HG02759 (cell line): ENCODE data around the gene CCNY.

Experiments used
- ATAC-seq: cut with Tn5 transposase; IDR thresholded peaks from one replicate; pipeline ENCODE4 v1.9.1; 2021; ENCODE audit warnings: mild to moderate bottlenecking, moderate library complexity; ENCODE audit not compliant: unreplicated experiment

CCNY gene

GRCh38 chr10:35379226-35380137 is 43.2 kb downstream of the CCNY start:
- peak; percentile 79 for ATAC-seq

GRCh38 chr10:35382096-35382495 is 45.8 kb downstream of the CCNY start:
- no peak for ATAC-seq

GRCh38 chr10:35384265-35384868 is 48.1 kb downstream of the CCNY start:
- no peak for ATAC-seq

GRCh38 chr10:35386594-35387174 is 50.4 kb downstream of the CCNY start:
- no peak for ATAC-seq

- ATAC-seq = peak; percentile 76
These were observed 51.5 kb downstream of the CCNY start for GRCh38 chr10:35387768-35388167.

- peak; percentile 63 for ATAC-seq
These were observed 51.9 kb downstream of the CCNY start for GRCh38 chr10:35388197-35388596.

GRCh38 chr10:35388682-35389081 is 52.4 kb downstream of the CCNY start:
- no peak for ATAC-seq

GRCh38 chr10:35390161-35390840 is 54.0 kb downstream of the CCNY start:
- no peak for ATAC-seq

GRCh38 chr10:35390843-35391152 is 54.5 kb downstream of the CCNY start:
- no peak for ATAC-seq

- ATAC-seq = no peak
These were observed 55.0 kb downstream of the CCNY start for GRCh38 chr10:35391153-35391953.

- no peak for ATAC-seq
These were observed 55.6 kb downstream of the CCNY start for GRCh38 chr10:35391954-35392262.

- ATAC-seq = no peak
These were observed 56.3 kb downstream of the CCNY start for GRCh38 chr10:35392482-35393228.

- ATAC-seq = no peak
These were observed 58.1 kb downstream of the CCNY start for GRCh38 chr10:35394411-35394851.

- ATAC-seq = no peak
These were observed 58.6 kb downstream of the CCNY start for GRCh38 chr10:35394934-35395333.

- no peak for ATAC-seq
These were observed 60.5 kb downstream of the CCNY start for GRCh38 chr10:35396560-35397434.

- ATAC-seq = no peak
These were observed 61.6 kb downstream of the CCNY start for GRCh38 chr10:35397953-35398352.

GRCh38 chr10:35398355-35398754 is 62.0 kb downstream of the CCNY start:
- ATAC-seq = no peak

- ATAC-seq = no peak
These were observed 62.6 kb downstream of the CCNY start for GRCh38 chr10:35398908-35399307.

GRCh38 chr10:35399414-35400009 is 63.2 kb downstream of the CCNY start:
- ATAC-seq = no peak
